Loucy (cell line): Measurements from ENCODE around the gene SCT.

ENCODE experiments used
- H2AFZ ChIP-seq: fragments of 200-600 bp; sonication (generic); 2 replicates; pipeline ENCODE4 v1.6.0; 2016; ENCODE audit warnings: antibody characterized with exemption, mild to moderate bottlenecking, low read length, moderate library complexity
- H3F3A ChIP-seq: fragments of 200-600 bp; 2 replicates; pipeline ENCODE4 v1.6.0; 2016; ENCODE audit warnings: antibody characterized with exemption, low read depth, mild to moderate bottlenecking
- H3K27me3 ChIP-seq: fragments of 200-600 bp; sonication (generic); 2 replicates; pipeline ENCODE4 v1.6.1; 2014; ENCODE audit warnings: low read length, mild to moderate bottlenecking; ENCODE audit not compliant: insufficient read depth, poor library complexity, severe bottlenecking
- H3K36me3 ChIP-seq: fragments of 200-600 bp; sonication (generic); 2 replicates; pipeline ENCODE4 v1.6.1; 2016; ENCODE audit warnings: low read length; ENCODE audit not compliant: insufficient read depth
- H3K4me1 ChIP-seq: fragments of 200-600 bp; sonication (generic); 2 replicates; pipeline ENCODE4 v1.5.1; 2014; ENCODE audit warnings: low read length, mild to moderate bottlenecking; ENCODE audit not compliant: insufficient read depth, poor library complexity, severe bottlenecking
- H3K4me2 ChIP-seq: fragments of 200-600 bp; sonication (generic); 2 replicates; pipeline ENCODE4 v1.6.0; 2014; ENCODE audit warnings: antibody characterized with exemption, low read length, low read depth, mild to moderate bottlenecking; ENCODE audit not compliant: poor library complexity, severe bottlenecking
- H3K4me3 ChIP-seq: fragments of 200-600 bp; sonication (generic); 2 replicates; pipeline ENCODE4 v1.5.1; 2014; ENCODE audit warnings: low read length, mild to moderate bottlenecking, mixed read lengths; ENCODE audit not compliant: poor library complexity, severe bottlenecking
- H3K79me2 ChIP-seq: fragments of 200-600 bp; sonication (generic); 2 replicates; pipeline ENCODE4 v1.6.1; 2014; ENCODE audit warnings: low read length; ENCODE audit not compliant: insufficient read depth
- H3K9ac ChIP-seq: fragments of 200-600 bp; sonication (generic); 2 replicates; pipeline ENCODE4 v1.6.0; 2014; ENCODE audit warnings: mild to moderate bottlenecking, low read depth, low read length, moderate library complexity; ENCODE audit not compliant: poor library complexity, severe bottlenecking
- H3K9me2 ChIP-seq: fragments of 200-600 bp; sonication (generic); replicated peaks from 2 replicates; pipeline ENCODE4 v1.6.1; 2016; ENCODE audit warnings: low read depth, low read length, mixed read lengths
- H3K9me3 ChIP-seq: fragments of 200-600 bp; sonication (generic); 2 replicates; pipeline ENCODE4 v1.6.1; 2014; ENCODE audit warnings: mild to moderate bottlenecking, antibody characterized with exemption, low read length, low read depth; ENCODE audit not compliant: insufficient read depth
- H4K20me1 ChIP-seq: fragments of 200-600 bp; sonication (generic); 2 replicates; pipeline ENCODE4 v1.6.0; 2014; ENCODE audit warnings: antibody characterized with exemption, low read length, mild to moderate bottlenecking; ENCODE audit not compliant: insufficient read depth, poor library complexity, severe bottlenecking
- EZH2phosphoT487 ChIP-seq: fragments of 200-600 bp; IDR thresholded peaks from 2 replicates; pipeline ENCODE4 v1.6.1; 2018; ENCODE audit warnings: antibody characterized with exemption, mild to moderate bottlenecking, moderate library complexity, borderline replicate concordance
- TF ChIP-seq, protein P1 (sequence below): fragments of 200-600 bp; sonication (generic); conservative IDR thresholded peaks from 2 replicates; pipeline ENCODE4 v1.5.1; 2014; ENCODE audit warnings: mild to moderate bottlenecking, antibody characterized with exemption, low read length

The SCT gene

GRCh38 chr11:640021-640706 lies 13.2 kb upstream of the SCT start:
- H3K4me3 ChIP-seq: no peak overlapping the region
- no peak for TF ChIP-seq EZH2phosphoT487
- TF ChIP-seq, protein P1, sequence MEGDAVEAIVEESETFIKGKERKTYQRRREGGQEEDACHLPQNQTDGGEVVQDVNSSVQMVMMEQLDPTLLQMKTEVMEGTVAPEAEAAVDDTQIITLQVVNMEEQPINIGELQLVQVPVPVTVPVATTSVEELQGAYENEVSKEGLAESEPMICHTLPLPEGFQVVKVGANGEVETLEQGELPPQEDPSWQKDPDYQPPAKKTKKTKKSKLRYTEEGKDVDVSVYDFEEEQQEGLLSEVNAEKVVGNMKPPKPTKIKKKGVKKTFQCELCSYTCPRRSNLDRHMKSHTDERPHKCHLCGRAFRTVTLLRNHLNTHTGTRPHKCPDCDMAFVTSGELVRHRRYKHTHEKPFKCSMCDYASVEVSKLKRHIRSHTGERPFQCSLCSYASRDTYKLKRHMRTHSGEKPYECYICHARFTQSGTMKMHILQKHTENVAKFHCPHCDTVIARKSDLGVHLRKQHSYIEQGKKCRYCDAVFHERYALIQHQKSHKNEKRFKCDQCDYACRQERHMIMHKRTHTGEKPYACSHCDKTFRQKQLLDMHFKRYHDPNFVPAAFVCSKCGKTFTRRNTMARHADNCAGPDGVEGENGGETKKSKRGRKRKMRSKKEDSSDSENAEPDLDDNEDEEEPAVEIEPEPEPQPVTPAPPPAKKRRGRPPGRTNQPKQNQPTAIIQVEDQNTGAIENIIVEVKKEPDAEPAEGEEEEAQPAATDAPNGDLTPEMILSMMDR: no peak

GRCh38 chr11:639332-639955 lies 12.5 kb upstream of the SCT start:
- Histone ChIP-seq H3K4me1 (no peaks in the 10 kb centered on the region), H2AFZ (no peak overlapping the region), H3K4me3 (no peak overlapping the region), H3F3A (no peaks in the 10 kb centered on the region), H3K9me3 (no peaks in the 10 kb centered on the region), H4K20me1 (no peaks in the 10 kb centered on the region), H3K36me3 (peaks cover 6% of the 10 kb centered on the region; the same call in 1 of the 2 replicates), H3K9ac (no peak overlapping the region), H3K27me3 (no peaks in the 10 kb centered on the region), H3K9me2 (no peaks in the 10 kb centered on the region), H3K79me2 (no peaks in the 10 kb centered on the region), H3K4me2 (no peak overlapping the region)
- TF ChIP-seq, protein P1: no peak
- no peak for TF ChIP-seq EZH2phosphoT487

More at GRCh38 chr11:640021-640706, 13.2 kb upstream of the SCT start:
- H3K9ac ChIP-seq: no peak overlapping the region
- no peak overlapping the region for H3K4me2 ChIP-seq
- no peaks in the 10 kb centered on the region for H3K27me3 ChIP-seq
- no peak overlapping the region for H2AFZ ChIP-seq
- no peaks in the 10 kb centered on the region for H4K20me1 ChIP-seq
- no peaks in the 10 kb centered on the region for H3F3A ChIP-seq
- H3K9me2 ChIP-seq: no peaks in the 10 kb centered on the region
- H3K79me2 ChIP-seq: no peaks in the 10 kb centered on the region
- H3K36me3 ChIP-seq: peaks cover 6% of the 10 kb centered on the region; the same call in 1 of the 2 replicates
- H3K4me1 ChIP-seq: no peaks in the 10 kb centered on the region
- H3K9me3 ChIP-seq: no peaks in the 10 kb centered on the region

DNA sequence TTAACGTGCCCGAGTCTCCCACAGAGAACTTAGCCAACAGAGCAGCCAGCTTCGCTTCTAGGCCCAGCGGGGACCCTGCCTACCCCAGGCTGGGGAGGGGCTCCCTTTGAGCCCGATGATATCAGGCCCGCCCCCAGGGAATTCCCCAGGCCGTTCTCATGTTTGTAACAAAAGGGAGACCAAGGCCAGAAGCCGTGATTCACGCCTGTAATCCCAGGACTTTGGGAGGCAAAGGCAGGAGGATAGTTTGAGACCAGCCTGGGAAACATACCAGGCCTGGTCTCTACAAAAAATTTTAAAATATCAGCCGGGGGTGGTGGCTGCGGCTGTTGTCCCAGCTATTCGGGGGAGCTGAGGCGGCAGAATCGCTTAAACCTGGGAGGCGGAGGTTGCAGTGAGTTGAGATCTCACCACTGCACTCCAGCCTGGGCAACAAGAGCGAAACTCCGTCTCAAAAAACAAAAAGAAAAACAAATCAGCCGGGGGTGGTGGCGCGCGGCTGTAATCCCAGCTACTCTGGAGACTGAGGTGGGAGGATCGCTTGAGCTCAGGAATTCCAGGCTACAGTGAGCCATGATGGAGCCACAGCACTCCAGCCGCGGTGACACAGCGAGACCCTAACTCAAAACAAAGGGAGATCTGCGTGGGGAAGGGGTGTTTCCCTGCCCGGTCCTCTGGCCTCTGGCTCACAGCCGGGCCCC lies 11.8 kb upstream of the SCT start:
- Histone ChIP-seq H3K9me2 (no peaks in the 10 kb centered on the region), H3K9ac (no peak overlapping the region), H2AFZ (no peak overlapping the region), H3F3A (no peaks in the 10 kb centered on the region), H3K4me1 (no peaks in the 10 kb centered on the region), H3K4me3 (no peak overlapping the region), H3K79me2 (no peaks in the 10 kb centered on the region), H3K36me3 (no peaks in the 10 kb centered on the region; the same call in 1 of the 2 replicates), H3K27me3 (no peaks in the 10 kb centered on the region), H3K9me3 (no peaks in the 10 kb centered on the region), H3K4me2 (no peak overlapping the region), H4K20me1 (no peaks in the 10 kb centered on the region)
- TF ChIP-seq, protein P1: no peak
- TF ChIP-seq EZH2phosphoT487: no peak
